ENCODE measurements around the gene FAM83E. TPM values are rescaled to one million over a fixed set of nuclear protein-coding genes. Genes with fewer than 3 reads are reported as not detected.

Gene FAM83E
- total and polyA plus RNA-seq, 10 of the 15 experiments (the other 5 are each of a cell fraction or from before 2014, with no cell fraction given), result 0.14 to 2.5 (median 0.33) TPM; not detected in 4

DNA sequence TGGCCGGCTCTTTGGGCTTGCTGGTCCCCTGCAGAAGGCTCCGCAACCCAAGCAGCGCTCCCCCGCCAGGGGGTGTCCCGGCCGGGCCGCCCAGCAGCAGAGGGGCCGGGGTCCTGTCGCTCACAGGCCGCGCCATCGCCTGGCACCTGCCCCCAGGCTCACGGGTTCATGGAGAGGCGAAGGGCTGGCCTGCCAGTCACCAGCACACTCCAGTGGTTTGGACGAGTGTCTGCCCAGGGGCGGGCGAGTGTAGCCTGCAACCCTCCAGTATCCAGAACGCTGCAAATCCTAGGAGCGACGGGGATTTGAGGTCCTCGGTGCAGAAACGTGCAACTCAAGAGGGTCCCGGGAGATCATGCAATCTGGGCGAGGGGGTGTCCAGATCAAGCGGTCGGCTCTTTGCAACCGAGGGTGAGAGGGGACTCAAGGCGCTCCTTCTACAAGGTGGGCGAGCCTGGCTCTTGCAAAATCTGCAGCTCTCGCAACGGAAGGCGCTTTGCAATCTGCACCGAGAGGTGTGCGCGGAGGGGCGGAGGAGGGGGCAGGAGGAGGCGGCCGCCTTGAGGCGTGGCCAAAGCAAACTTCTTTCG lies 22.1 kb upstream of the FAM83E start, which contains the start of gene DBP (continued):
- TF ChIP-seq POLR2AphosphoS2 (IDR thresholded peaks at IDR 0.05; ENCODE audit: low read depth, low read length) (no peak), ESRRA (IDR thresholded peaks at IDR 0.05; ENCODE audit: low read length) (no peak), MTA3 (IDR thresholded peaks at IDR 0.05; ENCODE audit: borderline replicate concordance, low read length) (no peak)

DNA sequence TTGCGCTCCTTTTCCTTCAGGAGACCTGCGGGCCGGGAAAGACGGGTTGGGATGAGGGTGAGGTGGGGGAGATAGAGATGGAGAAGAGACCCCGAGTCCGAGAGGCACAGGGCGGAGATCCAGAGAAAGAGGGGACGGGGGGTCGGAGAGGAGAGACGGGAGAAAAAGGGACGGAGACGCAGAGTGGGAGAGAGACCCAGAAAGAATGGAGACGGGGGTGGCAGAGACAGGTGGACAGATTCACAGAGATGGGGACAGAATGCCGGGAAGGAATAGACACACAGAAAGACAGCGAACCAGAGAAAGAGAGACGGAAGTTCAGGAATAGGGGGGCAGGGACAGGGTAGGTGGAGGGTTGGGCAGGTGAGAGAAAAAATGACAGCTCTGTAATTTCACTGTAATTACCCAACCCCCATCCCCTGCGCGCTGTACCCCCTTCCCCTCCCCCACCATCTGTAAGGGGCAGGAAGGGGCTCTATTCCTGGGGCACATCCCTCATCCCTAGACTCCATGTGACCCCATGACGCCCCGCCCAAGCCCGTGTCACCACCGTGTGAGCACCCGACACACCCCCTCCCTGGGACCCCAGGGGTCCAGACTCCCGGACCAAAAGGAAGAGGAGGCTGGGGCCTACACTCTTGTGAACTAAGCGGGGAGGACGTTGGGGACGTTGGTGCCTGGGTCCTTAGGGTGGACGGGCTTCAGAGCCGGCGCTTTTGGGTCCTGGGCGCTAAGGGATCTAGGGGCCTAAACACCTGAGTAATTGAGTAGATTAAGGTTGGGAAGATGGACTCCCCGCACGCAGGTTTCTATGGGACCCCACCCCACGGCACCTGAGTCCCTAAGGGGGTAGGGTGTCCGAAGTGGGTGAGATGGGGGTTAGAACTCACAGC lies 21.3 kb upstream of the FAM83E start:
- peaks cover 28% of the 10 kb centered on the region for H3K4me1 ChIP-seq (ENCODE audit: control insufficient read depth, insufficient read depth, low read length)
- SMC1A ChIA-PET (ENCODE audit: uncharacterized antibody, unreplicated experiment), result no interaction called here
- in situ Hi-C loops (cut with MboI), result loop anchor here (25.0 kb wide), 1 partner anchor 1251 kb away; the partner anchor contains the start of genes AKT1S1, IL4I1 and TBC1D17
- TF ChIP-seq ZZZ3 (IDR thresholded peaks at IDR 0.05; ENCODE audit: control insufficient read depth, insufficient read length, low read depth) (no peak), CHD2 (IDR thresholded peaks at IDR 0.05; ENCODE audit: borderline replicate concordance, low read depth, low read length) (0 out of 2 replicates have a peak, but pooled peaks have one; percentile 15), ETV6 (conservative IDR thresholded peaks at IDR 0.05 in 1 of 2, IDR thresholded peaks at IDR 0.05 in 1 of 2; ENCODE audit: borderline replicate concordance in 1 of 2, low read depth in 1 of 2) (no peak), CREM (IDR thresholded peaks at IDR 0.05; ENCODE audit: low read depth) (no peak), NFXL1 (IDR thresholded peaks at IDR 0.05; ENCODE audit: borderline replicate concordance) (0 out of 2 replicates have a peak, but pooled peaks have one; percentile 35), DPF2 (IDR thresholded peaks at IDR 0.05) (peak; percentile 2; the same call in 1 of the 2 replicates), BHLHE40 (IDR thresholded peaks at IDR 0.05; ENCODE audit: borderline replicate concordance in 1 of 2, low read depth in 2 of 2, low read length in 1 of 2) (peak in 1 of 2 experiments; percentile 20; a peak in 1 of 4 replicates), SUPT20H (IDR thresholded peaks at IDR 0.05; ENCODE audit: borderline replicate concordance, control insufficient read depth, low read depth, low read length) (no peak), EZH2 (IDR thresholded peaks at IDR 0.05; ENCODE audit: borderline replicate concordance, control insufficient read depth, low read depth, low read length) (no peak)
- TF ChIP-seq, protein P1, sequence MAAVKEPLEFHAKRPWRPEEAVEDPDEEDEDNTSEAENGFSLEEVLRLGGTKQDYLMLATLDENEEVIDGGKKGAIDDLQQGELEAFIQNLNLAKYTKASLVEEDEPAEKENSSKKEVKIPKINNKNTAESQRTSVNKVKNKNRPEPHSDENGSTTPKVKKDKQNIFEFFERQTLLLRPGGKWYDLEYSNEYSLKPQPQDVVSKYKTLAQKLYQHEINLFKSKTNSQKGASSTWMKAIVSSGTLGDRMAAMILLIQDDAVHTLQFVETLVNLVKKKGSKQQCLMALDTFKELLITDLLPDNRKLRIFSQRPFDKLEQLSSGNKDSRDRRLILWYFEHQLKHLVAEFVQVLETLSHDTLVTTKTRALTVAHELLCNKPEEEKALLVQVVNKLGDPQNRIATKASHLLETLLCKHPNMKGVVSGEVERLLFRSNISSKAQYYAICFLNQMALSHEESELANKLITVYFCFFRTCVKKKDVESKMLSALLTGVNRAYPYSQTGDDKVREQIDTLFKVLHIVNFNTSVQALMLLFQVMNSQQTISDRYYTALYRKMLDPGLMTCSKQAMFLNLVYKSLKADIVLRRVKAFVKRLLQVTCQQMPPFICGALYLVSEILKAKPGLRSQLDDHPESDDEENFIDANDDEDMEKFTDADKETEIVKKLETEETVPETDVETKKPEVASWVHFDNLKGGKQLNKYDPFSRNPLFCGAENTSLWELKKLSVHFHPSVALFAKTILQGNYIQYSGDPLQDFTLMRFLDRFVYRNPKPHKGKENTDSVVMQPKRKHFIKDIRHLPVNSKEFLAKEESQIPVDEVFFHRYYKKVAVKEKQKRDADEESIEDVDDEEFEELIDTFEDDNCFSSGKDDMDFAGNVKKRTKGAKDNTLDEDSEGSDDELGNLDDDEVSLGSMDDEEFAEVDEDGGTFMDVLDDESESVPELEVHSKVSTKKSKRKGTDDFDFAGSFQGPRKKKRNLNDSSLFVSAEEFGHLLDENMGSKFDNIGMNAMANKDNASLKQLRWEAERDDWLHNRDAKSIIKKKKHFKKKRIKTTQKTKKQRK (IDR thresholded peaks at IDR 0.05; ENCODE audit: low read depth, low read length), result no peak
- TF ChIP-seq, protein P2, sequence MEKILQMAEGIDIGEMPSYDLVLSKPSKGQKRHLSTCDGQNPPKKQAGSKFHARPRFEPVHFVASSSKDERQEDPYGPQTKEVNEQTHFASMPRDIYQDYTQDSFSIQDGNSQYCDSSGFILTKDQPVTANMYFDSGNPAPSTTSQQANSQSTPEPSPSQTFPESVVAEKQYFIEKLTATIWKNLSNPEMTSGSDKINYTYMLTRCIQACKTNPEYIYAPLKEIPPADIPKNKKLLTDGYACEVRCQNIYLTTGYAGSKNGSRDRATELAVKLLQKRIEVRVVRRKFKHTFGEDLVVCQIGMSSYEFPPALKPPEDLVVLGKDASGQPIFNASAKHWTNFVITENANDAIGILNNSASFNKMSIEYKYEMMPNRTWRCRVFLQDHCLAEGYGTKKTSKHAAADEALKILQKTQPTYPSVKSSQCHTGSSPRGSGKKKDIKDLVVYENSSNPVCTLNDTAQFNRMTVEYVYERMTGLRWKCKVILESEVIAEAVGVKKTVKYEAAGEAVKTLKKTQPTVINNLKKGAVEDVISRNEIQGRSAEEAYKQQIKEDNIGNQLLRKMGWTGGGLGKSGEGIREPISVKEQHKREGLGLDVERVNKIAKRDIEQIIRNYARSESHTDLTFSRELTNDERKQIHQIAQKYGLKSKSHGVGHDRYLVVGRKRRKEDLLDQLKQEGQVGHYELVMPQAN (conservative IDR thresholded peaks at IDR 0.05), result no peak

More for the DNA sequence above, 21.3 kb upstream of the FAM83E start:
- WGBS (ENCODE audit: insufficient coverage, insufficient replicate concordance, low lambda C conversion rate, missing lambda C conversion rate), result 1% methylated on average over 35 of the region's 35 CpGs
- ChIA-PET POLR2A (interaction anchor here (0.6 to 1.0 kb wide), 3 partner anchors 27 to 250 kb away, joined by 3 to 11 read pairs (median 5); no protein-coding TSS in a partner anchor), CTCF (no interaction called here), RAD21 (ENCODE audit: unreplicated experiment) (no interaction called here)
- Histone ChIP-seq H3K4me2 (ENCODE audit: control insufficient read depth, insufficient read depth) (peak overlapping the region; percentile 86), H3K9me3 (replicated peaks; ENCODE audit: control insufficient read depth, insufficient read depth, low read length) (no peaks in the 10 kb centered on the region), H3K36me3 (ENCODE audit: control insufficient read depth in 2 of 2, insufficient read depth in 2 of 2, low read length in 1 of 2) (no peaks in the 10 kb centered on the region), H3K4me3 (peak overlapping the region; percentile 89), H2AFZ (ENCODE audit: control insufficient read depth, low read depth, low read length) (peak overlapping the region; percentile 64; the same call in 1 of the 2 replicates), H3K9ac (ENCODE audit: control insufficient read depth, insufficient read depth, low read length) (peak overlapping the region; percentile 79), H3K27me3 (replicated peaks in 1 of 2; ENCODE audit: control insufficient read depth in 2 of 2, insufficient read depth in 2 of 2, low read length in 1 of 2) (no peaks in the 10 kb centered on the region), H3K27ac (ENCODE audit: control insufficient read depth, insufficient read depth) (peak overlapping the region; percentile 48), H3K79me2 (ENCODE audit: control insufficient read depth, insufficient read depth, low read length) (peaks cover 5% of the 10 kb centered on the region), H4K20me1 (ENCODE audit: control insufficient read depth, insufficient read depth) (no peaks in the 10 kb centered on the region)
- FAIRE-seq (no peak), ATAC-seq (no peak), DNase-seq (ENCODE audit: low read depth, low spot score) (no peak)
- intact Hi-C loops (cut with micrococcal nuclease; ENCODE audit: unreplicated experiment), result loop anchor here (10.0 kb wide), 1 partner anchor 329 kb away; the partner anchor contains the start of gene FTL
- no TSS peak for BruUV-seq (replicated peaks)

Data from GM12878 (cell line).